GM18517 (cell line): ENCODE results near the gene MPZL2.
"Not testable (repeated sequence)": the region's sequence is repeated elsewhere in the genome, so short reads cannot be mapped to it uniquely, and the experiment has no call there.

Experiments used
- ATAC-seq: cut with Tn5 transposase; IDR thresholded peaks from one replicate; pipeline ENCODE4 v1.9.1; 2021; ENCODE audit warnings: mild to moderate bottlenecking, moderate library complexity; ENCODE audit not compliant: unreplicated experiment

Gene MPZL2

GRCh38 chr11:118263695-118264568 lies at the start of gene MPZL2:
MPZL2 (minus strand) TSS chr11:118264297; CDS start chr11:118264153, 144 bp downstream.
- no peak for ATAC-seq

GRCh38 chr11:118313242-118313641 lies 49.1 kb upstream of the MPZL2 start:
- ATAC-seq: no peak

- ATAC-seq: no peak
Observed at GRCh38 chr11:118312328-118312727, 48.2 kb upstream of the MPZL2 start.

- no peak for ATAC-seq
Observed at GRCh38 chr11:118311518-118311917, 47.4 kb upstream of the MPZL2 start.

- no peak for ATAC-seq
Observed at GRCh38 chr11:118310781-118311485, 46.8 kb upstream of the MPZL2 start.

- no peak for ATAC-seq
Observed at GRCh38 chr11:118310271-118310670, 46.2 kb upstream of the MPZL2 start.

GRCh38 chr11:118308995-118309528 lies 45.0 kb upstream of the MPZL2 start:
- not testable (repeated sequence) for ATAC-seq

GRCh38 chr11:118306556-118306955 lies 42.5 kb upstream of the MPZL2 start:
- no peak for ATAC-seq

GRCh38 chr11:118305726-118306125 lies 41.6 kb upstream of the MPZL2 start:
- ATAC-seq: no peak

GRCh38 chr11:118304568-118305248 lies 40.6 kb upstream of the MPZL2 start, which contains the start of gene CD3E:
CD3E (plus strand) TSS chr11:118304730; CDS start chr11:118304953, 223 bp downstream.
- no peak for ATAC-seq

GRCh38 chr11:118304227-118304567 lies 40.1 kb upstream of the MPZL2 start:
- no peak for ATAC-seq

- no peak for ATAC-seq
Observed at GRCh38 chr11:118301600-118302195, 37.6 kb upstream of the MPZL2 start.

GRCh38 chr11:118295815-118296454 lies 31.8 kb upstream of the MPZL2 start:
- ATAC-seq: no peak

GRCh38 chr11:118295199-118295598 lies 31.1 kb upstream of the MPZL2 start:
- no peak for ATAC-seq

GRCh38 chr11:118294053-118294452 lies 30.0 kb upstream of the MPZL2 start:
- no peak for ATAC-seq

- no peak for ATAC-seq
Observed at GRCh38 chr11:118291477-118292135, 27.5 kb upstream of the MPZL2 start.

GRCh38 chr11:118290923-118291322 lies 26.8 kb upstream of the MPZL2 start:
- ATAC-seq: no peak

- ATAC-seq: no peak
Observed at GRCh38 chr11:118289401-118289800, 25.3 kb upstream of the MPZL2 start.

GRCh38 chr11:118287006-118287405 lies 22.9 kb upstream of the MPZL2 start:
- ATAC-seq: no peak

GRCh38 chr11:118286545-118286944 lies 22.4 kb upstream of the MPZL2 start:
- no peak for ATAC-seq
